ENCODE results near the gene LSM7.

GRCh38 chr19:2344381-2344870 lies 16.0 kb upstream of the LSM7 start:
- TF ChIP-seq CTCF (conservative IDR thresholded peaks at IDR 0.05; ENCODE audit: low read length) (no peak), EZH2phosphoT487 (IDR thresholded peaks at IDR 0.05; ENCODE audit: borderline replicate concordance, low read depth, low read length) (no peak)

All from OCI-LY7 (cell line).